Measurements from ENCODE around the gene DHRS3. TPM values are rescaled to one million over a fixed set of nuclear protein-coding genes. Genes with fewer than 3 reads are reported as not detected.
"Not testable (repeated sequence)": the region's sequence is repeated elsewhere in the genome, so short reads cannot be mapped to it uniquely, and the experiment has no call there.

The DHRS3 gene
- total RNA-seq, 1 experiment from 2014 or later, result 239 TPM

DNA sequence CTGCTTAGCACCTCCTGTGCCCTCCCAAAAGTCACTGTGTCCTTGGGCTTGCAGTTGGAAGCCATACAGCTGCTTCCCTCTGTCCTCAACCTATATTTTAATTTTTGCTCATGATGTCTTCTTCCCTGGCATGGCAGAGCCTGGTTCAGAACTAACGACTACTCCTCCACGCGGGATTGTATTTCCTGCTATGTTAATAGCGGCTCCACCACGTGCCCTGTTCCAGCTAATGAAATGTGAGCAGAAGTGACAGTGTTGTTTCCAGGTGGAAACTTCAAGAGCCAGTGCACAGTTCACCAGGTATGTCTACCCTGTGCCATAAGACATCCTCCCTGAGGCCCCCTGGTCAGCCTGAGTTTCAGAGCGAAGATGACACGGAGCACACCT is 52.1 kb downstream of the DHRS3 start:
- CTCF ChIA-PET, result interaction anchor here (0.6 kb wide), 1 partner anchor 50 kb away, joined by 8 read pairs; no protein-coding TSS in a partner anchor
- Mint-ChIP-seq H3K27ac (ENCODE audit: unreplicated experiment) (peak overlapping the region; percentile 68), H3K36me3 (ENCODE audit: insufficient read depth, unreplicated experiment) (peaks cover 55% of the 10 kb centered on the region), H3K4me1 (ENCODE audit: low read depth, unreplicated experiment) (no peaks in the 10 kb centered on the region), H3K27me3 (ENCODE audit: unreplicated experiment) (no peaks in the 10 kb centered on the region), H3K4me3 (ENCODE audit: low read depth, unreplicated experiment) (no peak overlapping the region), H3K9me3 (ENCODE audit: low read depth, unreplicated experiment) (peaks cover 9% of the 10 kb centered on the region)
- intact Hi-C loops (cut with micrococcal nuclease; ENCODE audit: unreplicated experiment), result no loop called here
- no TSS peak for BruUV-seq (replicated peaks)
- no peak for DNase-seq
- no peak for TF ChIP-seq CTCF (IDR thresholded peaks at IDR 0.05; ENCODE audit: unreplicated experiment)

GRCh38 chr1:12565094-12565965 is 52.7 kb downstream of the DHRS3 start:
- no peak for TF ChIP-seq CTCF (IDR thresholded peaks at IDR 0.05; ENCODE audit: unreplicated experiment)
- Mint-ChIP-seq H3K9me3 (ENCODE audit: low read depth, unreplicated experiment) (peaks cover 9% of the 10 kb centered on the region), H3K27me3 (ENCODE audit: unreplicated experiment) (no peaks in the 10 kb centered on the region), H3K4me3 (ENCODE audit: low read depth, unreplicated experiment) (no peak overlapping the region), H3K36me3 (ENCODE audit: insufficient read depth, unreplicated experiment) (peaks cover 49% of the 10 kb centered on the region), H3K27ac (ENCODE audit: unreplicated experiment) (peak overlapping the region; percentile 68), H3K4me1 (ENCODE audit: low read depth, unreplicated experiment) (no peaks in the 10 kb centered on the region)
- intact Hi-C loops (cut with micrococcal nuclease; ENCODE audit: unreplicated experiment), result no loop called here
- DNase-seq, result no peak
- CTCF ChIA-PET, result no interaction called here
- no TSS peak for BruUV-seq (replicated peaks)

DNA sequence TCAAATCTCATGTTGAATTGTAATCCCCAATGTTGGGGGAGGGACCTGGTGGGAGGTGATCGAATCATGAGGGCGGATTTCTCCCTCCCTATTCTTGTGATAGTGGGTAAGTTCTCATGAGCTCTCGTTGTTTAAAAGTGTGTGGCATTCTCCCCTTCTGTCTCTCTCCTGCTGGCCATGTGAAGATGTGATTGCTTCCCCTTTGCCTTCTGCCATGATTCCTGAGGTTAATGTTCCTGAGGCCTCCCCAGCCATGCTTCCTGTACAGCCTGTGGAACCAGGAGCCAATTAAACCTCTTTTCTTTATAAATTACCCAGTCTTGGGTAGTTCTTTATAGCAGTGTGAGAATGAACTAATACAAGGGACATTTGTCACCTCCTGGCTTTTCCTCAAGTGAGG is 53.8 kb downstream of the DHRS3 start:
- BruUV-seq (replicated peaks); H3K27ac Mint-ChIP-seq (ENCODE audit: unreplicated experiment); H3K27me3 Mint-ChIP-seq (ENCODE audit: unreplicated experiment); H3K9me3 Mint-ChIP-seq (ENCODE audit: low read depth, unreplicated experiment); DNase-seq; H3K4me1 Mint-ChIP-seq (ENCODE audit: low read depth, unreplicated experiment); intact Hi-C loops (cut with micrococcal nuclease; ENCODE audit: unreplicated experiment); H3K4me3 Mint-ChIP-seq (ENCODE audit: low read depth, unreplicated experiment); CTCF ChIA-PET: not testable (repeated sequence)
- peaks cover 43% of the 10 kb centered on the region for H3K36me3 Mint-ChIP-seq (ENCODE audit: insufficient read depth, unreplicated experiment)

DNA sequence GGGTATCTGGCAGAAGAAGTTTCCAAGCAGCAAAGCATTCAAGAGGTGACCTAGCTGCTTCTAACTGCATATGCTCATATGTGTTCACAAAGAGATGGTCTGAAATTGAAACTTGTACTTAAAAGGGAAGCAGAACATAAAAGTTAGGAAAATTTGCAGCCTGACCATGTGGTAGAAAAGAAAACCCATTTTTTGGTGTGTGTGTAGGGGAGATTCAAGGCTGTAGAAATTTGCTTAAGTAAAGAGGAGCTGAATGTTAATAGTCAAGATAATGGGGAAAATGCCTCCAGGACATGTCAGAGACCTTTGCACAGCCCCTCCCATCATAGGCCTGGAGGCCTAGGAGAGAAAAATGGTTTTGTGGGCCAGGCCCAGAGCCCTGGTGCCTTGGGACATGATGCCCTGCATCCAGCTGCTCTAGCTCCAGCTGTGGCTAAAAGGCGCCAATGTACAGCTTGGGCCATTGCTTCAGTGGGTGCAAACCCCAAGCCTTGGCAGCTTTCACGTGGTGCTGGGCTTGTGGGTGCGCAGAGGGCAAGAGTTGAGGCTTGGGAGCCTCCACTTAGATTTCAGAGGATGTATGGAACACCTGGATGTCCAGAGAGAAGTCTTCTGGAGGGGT is 54.9 kb downstream of the DHRS3 start:
- H3K36me3 Mint-ChIP-seq (ENCODE audit: insufficient read depth, unreplicated experiment), result peaks cover 35% of the 10 kb centered on the region
- CTCF ChIA-PET, result no interaction called here

More for the DNA sequence above, 54.9 kb downstream of the DHRS3 start:
- no peak for TF ChIP-seq CTCF (IDR thresholded peaks at IDR 0.05; ENCODE audit: unreplicated experiment)
- H3K27me3 Mint-ChIP-seq (ENCODE audit: unreplicated experiment), result no peaks in the 10 kb centered on the region
- H3K27ac Mint-ChIP-seq (ENCODE audit: unreplicated experiment), result peak overlapping the region; percentile 27
- no peak overlapping the region for H3K4me3 Mint-ChIP-seq (ENCODE audit: low read depth, unreplicated experiment)
- H3K9me3 Mint-ChIP-seq (ENCODE audit: low read depth, unreplicated experiment), result peaks cover 9% of the 10 kb centered on the region
- no TSS peak for BruUV-seq (replicated peaks)
- H3K4me1 Mint-ChIP-seq (ENCODE audit: low read depth, unreplicated experiment), result no peaks in the 10 kb centered on the region
- intact Hi-C loops (cut with micrococcal nuclease; ENCODE audit: unreplicated experiment), result no loop called here
- DNase-seq, result no peak
